SK-N-SH (cell line): ENCODE measurements around the gene IRAG1. TPM values are rescaled to one million over a fixed set of nuclear protein-coding genes. Genes with fewer than 3 reads are reported as not detected.

Source experiments
- CTCF ChIA-PET: fragments of 300-600, 350-600 bp; formaldehyde crosslinking; extraction: SDS; loops from one replicate; lab custom pipeline; 2021; lab: Yijun Ruan, JAX
- POLR2A ChIA-PET: fragments of 350-600 bp; sonication (Branson Sonifier 250); formaldehyde crosslinking; extraction: SDS; loops from one replicate; lab custom pipeline; 2020; ENCODE audit warnings: antibody characterized with exemption, inconsistent platforms; lab: Yijun Ruan, JAX
- DNase-seq: peaks from one replicate; pipeline ENCODE4 v3.0.0; 2012
- H2AFZ ChIP-seq: fragments of 200-600 bp; sonication (generic); 2 replicates; pipeline ENCODE4 v1.8.1; 2016; ENCODE audit warnings: antibody characterized with exemption, mild to moderate bottlenecking, low read depth
- H3F3A ChIP-seq: fragments of 200-600 bp; sonication (generic); replicated peaks from 2 replicates; pipeline ENCODE3; 2016; ENCODE audit warnings: antibody characterized with exemption, mild to moderate bottlenecking; ENCODE audit not compliant: insufficient read depth
- H3K27ac ChIP-seq, 2 experiments: fragments of 200-500 bp in 1 of 2; fragments of 200-600 bp in 1 of 2; sonication (Bioruptor generic) in 1 of 2; sonication (generic), shearing (Covaris generic) in 1 of 2; 2 replicates each; pipeline versions ENCODE4 v1.5.1 to v1.6.1; 2014 to 2016; ENCODE audit warnings: low read depth in 2 of 2, inconsistent platforms in 1 of 2, low read length in 1 of 2, mild to moderate bottlenecking in 1 of 2, mixed read lengths in 1 of 2
- H3K27me3 ChIP-seq: fragments of 200-600 bp; sonication (generic), shearing (Covaris generic); 2 replicates; pipeline ENCODE4 v1.6.1; 2016; ENCODE audit warnings: mixed run types; ENCODE audit not compliant: insufficient read depth
- H3K36me3 ChIP-seq, 2 experiments: fragments of 200-500 bp in 1 of 2; fragments of 200-600 bp in 1 of 2; sonication (Bioruptor generic) in 1 of 2; sonication (generic) in 1 of 2; replicated peaks in 1 of 2; 2 replicates each; pipeline versions ENCODE3 to v1.5.1; 2014 to 2016; ENCODE audit warnings: low read length in 1 of 2, mild to moderate bottlenecking in 1 of 2; ENCODE audit not compliant: insufficient read depth in 2 of 2, control insufficient read depth in 1 of 2
- H3K4me1 ChIP-seq, 2 experiments: fragments of 200-500 bp in 1 of 2; fragments of 200-600 bp in 1 of 2; sonication (Bioruptor generic) in 1 of 2; sonication (generic), shearing (Covaris generic) in 1 of 2; 2 replicates each; pipeline versions ENCODE4 v1.5.1 to v1.6.1; 2014 to 2016; ENCODE audit warnings: low read depth in 1 of 2, low read length in 1 of 2, mixed run types in 1 of 2; ENCODE audit not compliant: insufficient read depth in 2 of 2, control insufficient read depth in 1 of 2
- H3K4me2 ChIP-seq: fragments of 200-600 bp; sonication (generic), shearing (Covaris generic); 2 replicates; pipeline ENCODE4 v1.6.1; 2017; ENCODE audit warnings: mixed run types
- H3K4me3 ChIP-seq, 2 experiments: fragments of 200-500 bp in 1 of 2; fragments of 200-600 bp in 1 of 2; sonication (Bioruptor generic) in 1 of 2; sonication (generic), shearing (Covaris generic) in 1 of 2; 2 replicates each; pipeline versions ENCODE4 v1.5.1 to v1.8.1; 2014 to 2016; ENCODE audit warnings: low read depth in 2 of 2, inconsistent platforms in 1 of 2, low read length in 1 of 2, mild to moderate bottlenecking in 1 of 2, mixed read lengths in 1 of 2, moderate library complexity in 1 of 2
- H3K79me2 ChIP-seq: fragments of 200-600 bp; sonication (generic); 2 replicates; pipeline ENCODE4 v1.8.1; 2017; ENCODE audit warnings: mild to moderate bottlenecking; ENCODE audit not compliant: insufficient read depth
- H3K9ac ChIP-seq: fragments of 200-600 bp; sonication (generic); 2 replicates; pipeline ENCODE4 v1.6.1; 2017; ENCODE audit warnings: mixed run types
- H3K9me2 ChIP-seq: fragments of 200-600 bp; sonication (generic); 2 replicates; pipeline ENCODE4 v1.6.1; 2017; ENCODE audit warnings: mixed run types
- H3K9me3 ChIP-seq: fragments of 200-600 bp; sonication (generic); 2 replicates; pipeline ENCODE4 v1.6.1; 2017; ENCODE audit warnings: mixed run types, mild to moderate bottlenecking, moderate library complexity
- H4K20me1 ChIP-seq: fragments of 200-600 bp; sonication (generic); 2 replicates; pipeline ENCODE4 v1.6.1; 2017; ENCODE audit warnings: mild to moderate bottlenecking, mixed run types; ENCODE audit not compliant: insufficient read depth
- CHD2 ChIP-seq: fragments of 150-350 bp; IDR thresholded peaks from 2 replicates; pipeline ENCODE4 v1.6.1; 2018; ENCODE audit warnings: low read length; ENCODE audit not compliant: partially characterized antibody
- ELF1 ChIP-seq: IDR thresholded peaks from 2 replicates; pipeline ENCODE4 v1.4.0; 2012
- EZH2phosphoT487 ChIP-seq: fragments of 200-600 bp; sonication (generic); IDR thresholded peaks from 2 replicates; pipeline ENCODE4 v1.6.1; 2017; ENCODE audit warnings: low read depth, mixed run types, mild to moderate bottlenecking, antibody characterized with exemption, moderate library complexity, borderline replicate concordance
- FOSL2 ChIP-seq: IDR thresholded peaks from 2 replicates; pipeline ENCODE4 v1.4.0; 2012; ENCODE audit warnings: low read depth, mild to moderate bottlenecking, moderate library complexity, borderline replicate concordance
- FOXJ3 ChIP-seq: sonication (generic); formaldehyde crosslinking; IDR thresholded peaks from 2 replicates; pipeline ENCODE4 v1.5.1; 2020; ENCODE audit warnings: mild to moderate bottlenecking, missing genetic modification reagents
- FOXM1 ChIP-seq: IDR thresholded peaks from 2 replicates; pipeline ENCODE4 v1.4.0; 2012; ENCODE audit warnings: low read depth, mild to moderate bottlenecking
- GABPA ChIP-seq: IDR thresholded peaks from 2 replicates; pipeline ENCODE4 v1.4.0; 2012; ENCODE audit warnings: low read depth, mild to moderate bottlenecking
- JUND ChIP-seq: IDR thresholded peaks from 2 replicates; pipeline ENCODE4 v1.4.0; 2012
- MXI1 ChIP-seq: IDR thresholded peaks from 2 replicates; pipeline ENCODE4 v1.6.1; 2012; ENCODE audit warnings: mild to moderate bottlenecking, low read depth, low read length, improper control_type of control experiment
- POLR2AphosphoS5 ChIP-seq: IDR thresholded peaks from 2 replicates; pipeline ENCODE4 v1.6.1; 2012; ENCODE audit warnings: low read depth, low read length
- RCOR1 ChIP-seq: fragments of 150-350 bp; IDR thresholded peaks from 2 replicates; pipeline ENCODE4 v1.6.1; 2017; ENCODE audit warnings: antibody characterized with exemption, low read length
- RFX5 ChIP-seq: IDR thresholded peaks from 2 replicates; pipeline ENCODE4 v1.6.1; 2012; ENCODE audit warnings: mild to moderate bottlenecking, improper control_type of control experiment, low read length
- SIN3A ChIP-seq: IDR thresholded peaks from 2 replicates; pipeline ENCODE4 v1.6.1; 2012; ENCODE audit warnings: low read depth, mild to moderate bottlenecking, low read length, moderate library complexity, borderline replicate concordance
- SMC3 ChIP-seq: IDR thresholded peaks from 2 replicates; pipeline ENCODE4 v1.6.1; 2012; ENCODE audit warnings: low read depth, low read length, improper control_type of control experiment
- TCF12 ChIP-seq: IDR thresholded peaks from 2 replicates; pipeline ENCODE4 v1.4.0; 2012
- TEAD4 ChIP-seq: IDR thresholded peaks from 2 replicates; pipeline ENCODE4 v1.4.0; 2012; ENCODE audit warnings: mild to moderate bottlenecking, borderline replicate concordance; ENCODE audit not compliant: insufficient read depth
- YY1 ChIP-seq: IDR thresholded peaks from 2 replicates; pipeline ENCODE4 v1.4.0; 2012; ENCODE audit warnings: low read depth, mild to moderate bottlenecking
- ZBTB33 ChIP-seq: IDR thresholded peaks from 2 replicates; pipeline ENCODE4 v1.4.0; 2012; ENCODE audit warnings: low read depth, borderline replicate concordance
- WGBS: methylation state at CpG from one replicate; pipeline ENCODE4 v1.1.6; 2017; ENCODE audit warnings: low lambda C conversion rate; 5-methylcytosine and 5-hydroxymethylcytosine counted together
- polyA plus RNA-seq, 3 experiments: library from polyadenylated mRNA; depleted of rRNA; stranded (reverse); fragments of >200 nt; gene quantifications; 2 replicates each; pipeline ENCODE4 v1.2.3, GENCODE V29; 2012
- TF ChIP-seq, protein P1 (sequence below): IDR thresholded peaks from 2 replicates; pipeline ENCODE4 v1.6.1; 2012; ENCODE audit warnings: mild to moderate bottlenecking, low read depth, low read length, moderate library complexity
- TF ChIP-seq, protein P2 (sequence below): fragments of 200-600 bp; sonication (generic); IDR thresholded peaks from 2 replicates; pipeline ENCODE4 v1.6.1; 2017; ENCODE audit warnings: antibody characterized with exemption, mild to moderate bottlenecking, moderate library complexity
- TF ChIP-seq, protein P3 (sequence below): fragments of 150-350 bp; IDR thresholded peaks from 2 replicates; pipeline ENCODE4 v1.6.1; 2016; ENCODE audit warnings: mild to moderate bottlenecking, low read depth, low read length
- TF ChIP-seq, protein P4 (sequence below): IDR thresholded peaks from 2 replicates; pipeline ENCODE4 v1.4.0; 2012; ENCODE audit warnings: low read depth
- TF ChIP-seq, protein P5 (sequence below): IDR thresholded peaks from 2 replicates; pipeline ENCODE4; 2012

IRAG1 gene
- polyA plus RNA-seq, 1 of the 3 experiments (the other 2 are of a cell fraction) = 0.05 TPM

DNA sequence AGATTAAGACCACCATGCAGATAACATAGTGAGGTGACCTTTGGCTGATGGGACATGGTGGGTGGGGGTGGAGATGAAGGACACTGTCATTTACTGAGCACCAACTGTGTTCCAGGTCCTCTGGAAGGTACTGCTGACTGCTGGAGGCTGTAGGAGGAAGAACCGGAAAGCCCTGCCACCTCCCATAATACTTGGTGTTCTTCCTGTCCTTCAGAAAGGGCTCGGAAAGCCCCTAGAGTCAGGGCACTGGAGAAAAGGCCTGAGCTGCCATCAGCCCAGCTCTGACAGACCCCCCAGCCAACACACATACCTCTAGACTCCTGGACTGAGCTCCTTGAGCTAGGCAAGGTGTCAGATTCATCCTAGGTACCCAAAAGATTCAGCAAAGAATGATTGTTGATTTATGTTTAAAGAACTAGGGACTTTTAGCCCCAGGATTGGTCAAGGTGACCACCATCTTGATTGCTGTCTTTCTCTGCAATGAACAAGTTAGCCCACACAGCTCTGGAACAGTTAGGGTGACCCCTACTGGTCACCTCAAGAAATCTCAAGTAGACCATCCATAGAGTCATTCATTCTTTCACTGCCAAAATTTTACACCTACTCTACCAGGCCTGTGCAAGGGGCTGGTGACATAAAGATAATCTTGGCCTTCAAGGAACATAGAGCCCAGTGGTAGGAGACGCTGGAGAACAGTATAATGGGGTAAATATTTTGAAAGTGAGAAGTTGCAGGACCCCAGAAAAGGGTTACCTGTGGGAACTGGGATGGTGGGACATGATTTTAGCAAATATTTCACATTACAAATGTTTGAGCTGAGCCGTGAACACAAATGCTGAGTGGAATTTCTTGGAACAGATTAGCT lies 39.4 kb downstream of the IRAG1 start:
- CTCF ChIA-PET = interaction anchor here (0.6 to 3.7 kb wide), 24 partner anchors 11 to 266 kb away, joined by 3 to 31 read pairs (median 4); partner anchors contain the start of gene RNF141
- no peak overlapping the region; a peak in 1 of 4 replicates for H3K4me3 ChIP-seq
- no peaks in the 10 kb centered on the region for H3K27me3 ChIP-seq
- H3K79me2 ChIP-seq = no peaks in the 10 kb centered on the region
- no peaks in the 10 kb centered on the region for H3K9me3 ChIP-seq
- H3K36me3 ChIP-seq = no peaks in the 10 kb centered on the region
- WGBS = 69% methylated on average over 4 of the region's 4 CpGs
- H2AFZ ChIP-seq = no peak overlapping the region; the same call in 1 of the 2 replicates
- no peak overlapping the region for H3K27ac ChIP-seq
- peak; percentile 66 for DNase-seq
- no peak overlapping the region for H3K9ac ChIP-seq
- no peaks in the 10 kb centered on the region for H4K20me1 ChIP-seq
- no peaks in the 10 kb centered on the region for H3K9me2 ChIP-seq
- POLR2A ChIA-PET = no interaction called here
- no peak overlapping the region for H3K4me2 ChIP-seq
- peaks cover 0 to 31% of the 10 kb centered on the region in 2 experiments; a peak in 3 of 4 replicates for H3K4me1 ChIP-seq
- peaks cover 4% of the 10 kb centered on the region for H3F3A ChIP-seq
- TF ChIP-seq FOXM1 (no peak), FOXJ3 (CRISPR knock-in tag) (no peak), MXI1 (no peak), YY1 (peak; percentile 56; the same call in 1 of the 2 replicates), ZBTB33 (no peak), SIN3A (no peak), TCF12 (no peak), CHD2 (peak; percentile 13), ELF1 (no peak), TEAD4 (no peak), SMC3 (peak; percentile 61), EZH2phosphoT487 (no peak), POLR2AphosphoS5 (no peak), GABPA (no peak), JUND (no peak), RFX5 (no peak), FOSL2 (no peak), RCOR1 (no peak)
- TF ChIP-seq, protein P1, sequence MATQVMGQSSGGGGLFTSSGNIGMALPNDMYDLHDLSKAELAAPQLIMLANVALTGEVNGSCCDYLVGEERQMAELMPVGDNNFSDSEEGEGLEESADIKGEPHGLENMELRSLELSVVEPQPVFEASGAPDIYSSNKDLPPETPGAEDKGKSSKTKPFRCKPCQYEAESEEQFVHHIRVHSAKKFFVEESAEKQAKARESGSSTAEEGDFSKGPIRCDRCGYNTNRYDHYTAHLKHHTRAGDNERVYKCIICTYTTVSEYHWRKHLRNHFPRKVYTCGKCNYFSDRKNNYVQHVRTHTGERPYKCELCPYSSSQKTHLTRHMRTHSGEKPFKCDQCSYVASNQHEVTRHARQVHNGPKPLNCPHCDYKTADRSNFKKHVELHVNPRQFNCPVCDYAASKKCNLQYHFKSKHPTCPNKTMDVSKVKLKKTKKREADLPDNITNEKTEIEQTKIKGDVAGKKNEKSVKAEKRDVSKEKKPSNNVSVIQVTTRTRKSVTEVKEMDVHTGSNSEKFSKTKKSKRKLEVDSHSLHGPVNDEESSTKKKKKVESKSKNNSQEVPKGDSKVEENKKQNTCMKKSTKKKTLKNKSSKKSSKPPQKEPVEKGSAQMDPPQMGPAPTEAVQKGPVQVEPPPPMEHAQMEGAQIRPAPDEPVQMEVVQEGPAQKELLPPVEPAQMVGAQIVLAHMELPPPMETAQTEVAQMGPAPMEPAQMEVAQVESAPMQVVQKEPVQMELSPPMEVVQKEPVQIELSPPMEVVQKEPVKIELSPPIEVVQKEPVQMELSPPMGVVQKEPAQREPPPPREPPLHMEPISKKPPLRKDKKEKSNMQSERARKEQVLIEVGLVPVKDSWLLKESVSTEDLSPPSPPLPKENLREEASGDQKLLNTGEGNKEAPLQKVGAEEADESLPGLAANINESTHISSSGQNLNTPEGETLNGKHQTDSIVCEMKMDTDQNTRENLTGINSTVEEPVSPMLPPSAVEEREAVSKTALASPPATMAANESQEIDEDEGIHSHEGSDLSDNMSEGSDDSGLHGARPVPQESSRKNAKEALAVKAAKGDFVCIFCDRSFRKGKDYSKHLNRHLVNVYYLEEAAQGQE = no peak
- TF ChIP-seq, protein P2, sequence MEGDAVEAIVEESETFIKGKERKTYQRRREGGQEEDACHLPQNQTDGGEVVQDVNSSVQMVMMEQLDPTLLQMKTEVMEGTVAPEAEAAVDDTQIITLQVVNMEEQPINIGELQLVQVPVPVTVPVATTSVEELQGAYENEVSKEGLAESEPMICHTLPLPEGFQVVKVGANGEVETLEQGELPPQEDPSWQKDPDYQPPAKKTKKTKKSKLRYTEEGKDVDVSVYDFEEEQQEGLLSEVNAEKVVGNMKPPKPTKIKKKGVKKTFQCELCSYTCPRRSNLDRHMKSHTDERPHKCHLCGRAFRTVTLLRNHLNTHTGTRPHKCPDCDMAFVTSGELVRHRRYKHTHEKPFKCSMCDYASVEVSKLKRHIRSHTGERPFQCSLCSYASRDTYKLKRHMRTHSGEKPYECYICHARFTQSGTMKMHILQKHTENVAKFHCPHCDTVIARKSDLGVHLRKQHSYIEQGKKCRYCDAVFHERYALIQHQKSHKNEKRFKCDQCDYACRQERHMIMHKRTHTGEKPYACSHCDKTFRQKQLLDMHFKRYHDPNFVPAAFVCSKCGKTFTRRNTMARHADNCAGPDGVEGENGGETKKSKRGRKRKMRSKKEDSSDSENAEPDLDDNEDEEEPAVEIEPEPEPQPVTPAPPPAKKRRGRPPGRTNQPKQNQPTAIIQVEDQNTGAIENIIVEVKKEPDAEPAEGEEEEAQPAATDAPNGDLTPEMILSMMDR = peak; percentile 82
- TF ChIP-seq, protein P3, sequence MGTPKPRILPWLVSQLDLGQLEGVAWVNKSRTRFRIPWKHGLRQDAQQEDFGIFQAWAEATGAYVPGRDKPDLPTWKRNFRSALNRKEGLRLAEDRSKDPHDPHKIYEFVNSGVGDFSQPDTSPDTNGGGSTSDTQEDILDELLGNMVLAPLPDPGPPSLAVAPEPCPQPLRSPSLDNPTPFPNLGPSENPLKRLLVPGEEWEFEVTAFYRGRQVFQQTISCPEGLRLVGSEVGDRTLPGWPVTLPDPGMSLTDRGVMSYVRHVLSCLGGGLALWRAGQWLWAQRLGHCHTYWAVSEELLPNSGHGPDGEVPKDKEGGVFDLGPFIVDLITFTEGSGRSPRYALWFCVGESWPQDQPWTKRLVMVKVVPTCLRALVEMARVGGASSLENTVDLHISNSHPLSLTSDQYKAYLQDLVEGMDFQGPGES = no peak
- TF ChIP-seq, protein P4, sequence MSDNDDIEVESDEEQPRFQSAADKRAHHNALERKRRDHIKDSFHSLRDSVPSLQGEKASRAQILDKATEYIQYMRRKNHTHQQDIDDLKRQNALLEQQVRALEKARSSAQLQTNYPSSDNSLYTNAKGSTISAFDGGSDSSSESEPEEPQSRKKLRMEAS = no peak
- TF ChIP-seq, protein P5, sequence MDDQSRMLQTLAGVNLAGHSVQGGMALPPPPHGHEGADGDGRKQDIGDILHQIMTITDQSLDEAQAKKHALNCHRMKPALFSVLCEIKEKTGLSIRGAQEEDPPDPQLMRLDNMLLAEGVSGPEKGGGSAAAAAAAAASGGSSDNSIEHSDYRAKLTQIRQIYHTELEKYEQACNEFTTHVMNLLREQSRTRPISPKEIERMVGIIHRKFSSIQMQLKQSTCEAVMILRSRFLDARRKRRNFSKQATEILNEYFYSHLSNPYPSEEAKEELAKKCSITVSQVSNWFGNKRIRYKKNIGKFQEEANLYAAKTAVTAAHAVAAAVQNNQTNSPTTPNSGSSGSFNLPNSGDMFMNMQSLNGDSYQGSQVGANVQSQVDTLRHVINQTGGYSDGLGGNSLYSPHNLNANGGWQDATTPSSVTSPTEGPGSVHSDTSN = no peak
